Hematopoietic multipotent progenitor cell treated with erythropoietin and hydrocortisone succinate and interleukin-3 and kit ligand, for 15 days (in vitro differentiated cells): ENCODE results near the gene HOXD3.

Source experiments
- DNase-seq: peaks from one replicate; pipeline ENCODE4 v3.0.0-alpha.2; 2015; ENCODE audit warnings: low spot score

The HOXD3 gene

DNA sequence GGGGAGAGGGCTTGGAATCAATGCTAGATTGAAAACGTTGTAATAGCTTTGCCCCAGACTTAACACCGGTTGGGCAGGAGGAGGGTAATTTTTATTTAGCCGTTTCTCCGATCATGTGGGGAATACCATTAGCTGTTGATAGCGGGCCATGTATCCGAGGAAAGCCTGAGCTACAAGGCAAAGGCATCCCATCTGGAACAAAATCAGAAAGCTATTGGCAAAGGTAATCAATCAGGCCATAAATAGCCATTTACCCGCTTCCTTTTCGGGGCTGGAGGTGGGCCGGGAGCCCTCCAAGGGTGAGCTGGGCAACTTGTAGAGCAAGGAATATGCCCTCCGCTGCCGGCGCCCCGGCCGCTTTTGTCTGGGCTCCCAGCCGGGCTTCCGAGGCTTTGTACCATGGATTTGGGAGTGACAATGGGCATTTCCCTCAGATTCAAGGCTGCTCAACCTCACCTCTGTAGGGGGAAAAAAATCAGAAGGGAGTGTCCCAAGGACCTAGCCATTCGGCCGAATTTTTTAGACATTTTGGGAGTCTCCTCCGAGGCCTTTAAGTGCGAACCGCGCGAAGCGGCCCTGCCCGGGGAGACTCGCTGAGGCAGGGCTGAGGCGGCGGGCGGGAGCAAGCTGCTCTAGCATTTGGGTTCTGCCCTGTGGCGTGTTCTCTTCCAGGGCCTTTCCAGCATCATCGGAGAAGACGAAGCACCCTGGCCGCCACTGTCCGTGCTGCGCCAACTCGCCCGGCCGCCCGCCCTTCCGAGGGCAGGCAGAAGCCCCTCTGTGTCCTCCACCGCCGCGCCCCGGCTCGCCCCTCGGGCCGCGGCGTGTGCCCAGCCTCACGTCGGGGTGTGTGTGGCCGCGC lies 35.7 kb upstream of the HOXD3 start:
- no peak for DNase-seq

DNA sequence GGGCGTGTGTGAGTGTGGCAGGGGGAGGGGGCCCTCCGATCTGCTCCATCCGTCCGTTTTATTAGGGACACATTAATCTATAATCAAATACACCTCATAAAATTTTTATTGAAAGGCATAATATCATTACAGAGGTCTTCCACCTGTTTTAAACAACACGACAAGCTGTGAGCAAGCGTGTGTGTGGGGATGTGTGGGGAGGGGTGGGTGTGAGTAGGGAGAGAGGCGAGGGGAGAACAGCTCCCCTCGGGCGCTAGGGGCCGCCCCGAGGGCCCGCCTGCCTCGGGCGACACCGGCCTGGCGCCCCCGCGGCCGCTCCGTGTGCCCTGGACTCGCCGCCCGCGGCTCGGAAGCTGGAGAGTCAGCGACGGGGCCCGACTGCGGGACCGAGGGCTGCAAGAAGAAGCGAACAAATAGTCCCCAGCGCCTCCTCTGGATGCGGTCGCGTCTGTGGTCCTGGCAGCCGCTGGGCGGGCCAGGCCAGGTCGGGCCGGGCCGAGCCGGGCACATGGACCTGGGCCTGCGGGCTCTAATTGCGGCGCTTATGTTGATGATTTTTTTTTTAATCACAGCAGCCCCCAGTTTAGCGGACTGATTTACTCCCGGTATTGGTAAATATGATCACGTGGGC lies 34.9 kb upstream of the HOXD3 start:
- DNase-seq: no peak

GRCh38 chr2:176122683-176123410 lies 34.3 kb upstream of the HOXD3 start, which contains the start of gene HOXD9:
TSS of gene HOXD9 (plus strand) at chr2:176122719. CDS start at chr2:176122769, 50 bp downstream.
- DNase-seq: no peak

- DNase-seq: no peak
Observed at GRCh38 chr2:176123411-176124109, 33.5 kb upstream of the HOXD3 start.

DNA sequence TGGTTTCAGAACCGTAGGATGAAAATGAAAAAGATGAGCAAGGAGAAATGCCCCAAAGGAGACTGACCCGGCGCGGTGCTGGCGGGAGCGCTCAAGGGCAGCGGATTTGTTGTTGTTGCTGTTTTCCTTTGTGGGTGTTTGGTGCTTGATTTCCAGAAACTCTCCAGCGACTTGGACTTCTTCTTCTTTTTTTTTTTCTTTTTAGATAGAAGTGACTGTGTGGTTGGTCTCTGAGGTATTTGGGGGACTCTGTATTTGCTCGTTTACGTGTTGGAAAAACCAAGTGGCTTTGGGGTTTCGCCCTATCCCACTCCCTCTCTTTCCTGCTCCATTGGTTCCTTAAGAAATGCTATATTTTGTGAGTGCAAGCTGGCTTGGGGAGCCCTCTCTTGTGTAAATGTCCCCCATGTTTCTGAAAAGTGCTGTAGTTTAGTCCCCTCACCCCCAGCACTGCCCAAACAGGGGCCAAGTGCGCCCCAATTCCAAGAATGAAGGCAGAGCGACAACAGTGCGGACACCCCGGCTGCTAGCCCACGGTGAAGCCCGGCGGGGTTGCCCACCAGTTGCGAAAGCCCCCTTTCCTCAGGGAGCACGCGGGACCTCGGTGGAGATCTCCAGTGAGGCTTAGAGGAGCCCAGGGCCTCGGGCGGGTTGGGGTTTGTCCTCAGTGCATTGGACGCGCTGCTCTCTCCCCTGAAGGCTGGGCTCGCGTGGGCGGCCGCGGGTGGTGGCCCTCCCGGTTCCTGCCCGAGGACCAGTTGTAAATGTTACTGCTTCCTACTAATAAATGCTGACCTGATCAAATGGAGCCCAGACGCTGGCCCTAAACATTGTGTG lies 32.8 kb upstream of the HOXD3 start:
- no peak for DNase-seq

DNA sequence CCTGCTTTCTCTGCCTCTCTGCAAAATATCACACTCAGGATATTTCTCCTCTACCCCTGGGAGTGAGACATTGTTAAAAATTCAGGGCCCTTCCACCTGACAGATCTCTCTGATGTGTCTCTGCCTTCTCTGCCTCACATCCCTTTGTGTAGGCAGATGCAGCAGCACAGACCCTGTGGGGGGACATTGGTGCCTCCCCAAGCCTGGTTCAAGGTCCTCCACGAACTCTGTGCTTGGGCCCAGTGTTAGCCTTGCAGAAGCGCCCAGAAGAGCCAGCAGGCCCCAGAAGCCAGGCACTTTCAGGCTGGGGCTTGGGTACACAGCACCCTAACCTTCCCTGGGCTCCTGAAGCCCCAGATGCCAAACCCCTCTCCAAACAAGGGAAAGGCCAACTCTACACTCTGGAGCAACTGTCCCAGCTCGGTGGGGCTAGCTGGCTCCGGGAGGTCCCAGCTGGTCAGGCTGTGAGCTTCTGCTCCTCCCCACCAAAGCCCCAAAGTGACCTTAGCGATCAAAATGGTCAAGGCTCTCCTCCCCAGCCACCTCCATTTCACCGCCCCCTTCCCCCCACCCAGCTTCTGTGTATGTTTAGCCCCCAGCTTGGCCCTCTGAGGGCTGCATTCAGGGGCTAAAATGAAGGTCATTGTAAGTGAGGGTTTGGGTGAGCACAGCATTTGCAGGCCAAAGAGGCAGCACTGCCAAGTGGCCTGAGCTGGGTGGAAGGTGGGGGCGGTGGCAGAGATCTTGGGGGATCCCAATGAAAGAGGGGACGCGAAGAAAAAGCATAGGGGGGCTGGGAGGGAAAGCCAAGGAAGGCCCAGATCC lies 31.9 kb upstream of the HOXD3 start:
- DNase-seq: no peak

- DNase-seq: no peak
Observed at GRCh38 chr2:176125772-176126054, 31.4 kb upstream of the HOXD3 start.

DNA sequence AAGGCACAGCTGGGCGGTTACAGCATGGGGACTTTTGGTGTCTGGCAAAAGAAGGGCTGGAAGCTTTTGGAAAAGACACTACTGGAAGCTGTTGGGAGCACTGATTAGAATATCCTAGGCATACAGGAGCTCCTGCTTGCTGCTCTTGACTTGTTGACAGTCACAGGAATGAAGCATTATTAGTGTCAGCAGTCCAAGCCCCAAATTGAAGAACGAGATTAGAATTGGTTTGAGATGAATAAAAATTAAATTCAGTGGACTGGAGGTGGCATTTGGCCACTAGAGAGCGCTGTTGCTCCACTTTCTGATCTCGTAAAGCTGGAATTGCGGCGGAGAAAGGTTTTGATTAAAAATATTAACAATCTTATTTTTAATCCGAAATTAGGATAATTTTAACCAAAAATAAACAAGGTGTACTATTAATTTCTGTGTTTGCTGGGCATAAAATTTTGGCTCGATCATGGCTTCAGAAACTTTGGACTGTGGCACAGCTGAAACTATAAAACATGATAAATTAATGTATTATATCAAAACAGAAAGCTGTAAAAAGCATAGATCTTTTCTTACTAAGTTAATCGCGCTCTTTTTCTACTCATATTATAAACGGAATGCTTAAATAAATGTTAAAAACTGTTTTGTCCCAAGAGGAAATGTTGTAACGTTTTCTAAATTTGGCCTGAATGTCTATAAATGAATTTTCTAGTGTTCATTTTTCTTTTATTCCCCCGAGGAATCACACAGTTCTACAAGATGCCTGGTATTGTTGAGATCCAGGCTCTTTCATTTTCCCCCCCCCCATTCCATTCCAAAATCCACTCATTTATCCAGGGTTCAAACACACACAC lies 30.0 kb upstream of the HOXD3 start:
- peak; percentile 60 for DNase-seq

DNA sequence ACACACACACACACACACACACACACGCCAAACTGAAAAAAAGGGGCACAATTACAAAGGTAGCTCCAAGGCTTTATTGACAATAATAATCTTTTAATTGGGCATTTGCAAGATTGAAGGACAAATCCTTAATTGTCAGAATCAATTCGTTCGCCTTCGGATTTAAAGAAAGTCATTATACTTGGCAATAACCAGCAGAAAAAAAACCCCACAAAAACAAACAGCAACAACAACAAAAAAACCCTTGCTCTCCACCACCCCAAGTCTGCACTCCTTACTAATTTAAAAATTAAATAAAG lies 29.4 kb upstream of the HOXD3 start:
- no peak for DNase-seq

DNA sequence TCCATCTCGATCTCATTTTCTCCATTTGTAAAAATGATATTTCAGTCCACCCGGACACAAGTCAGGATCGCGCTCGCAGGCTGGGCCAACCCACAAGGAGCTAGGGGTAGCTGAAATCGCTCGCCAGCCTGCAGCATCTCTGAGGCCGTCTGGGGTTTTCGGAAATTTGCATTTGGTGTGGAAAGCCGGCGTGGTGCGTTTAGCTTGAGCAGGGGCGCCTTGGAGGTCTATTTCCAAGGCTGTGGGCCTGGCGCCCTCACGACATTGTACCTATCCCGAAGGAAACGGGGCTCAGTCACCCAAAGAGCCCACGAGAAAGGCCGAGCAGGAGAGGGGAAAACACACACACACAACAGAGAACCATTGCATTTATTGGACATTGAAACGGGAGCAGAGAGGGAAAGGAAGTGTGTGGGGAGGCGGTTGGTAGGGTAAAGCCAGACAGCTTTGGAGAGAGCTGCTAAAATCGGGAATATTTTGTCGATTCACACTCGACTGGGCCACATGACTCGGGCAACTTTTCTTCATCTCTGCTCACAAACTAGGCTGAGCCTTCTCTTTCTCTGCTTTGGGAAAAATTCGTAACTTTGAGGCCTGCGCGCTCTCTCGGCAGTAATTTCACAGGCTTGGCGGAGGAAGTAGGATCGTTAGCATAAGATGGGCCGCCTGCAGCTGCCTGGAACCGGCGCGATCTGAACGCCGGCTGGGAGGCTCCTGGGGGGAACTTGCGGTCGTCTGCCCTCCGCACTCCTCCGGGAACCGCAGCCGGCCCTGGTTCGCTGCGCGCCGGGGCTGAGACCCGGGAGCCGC lies 28.7 kb upstream of the HOXD3 start:
- no peak for DNase-seq

- no peak for DNase-seq
Observed at GRCh38 chr2:176128982-176129796, 27.9 kb upstream of the HOXD3 start, which contains the start of gene HOXD8. TSS of gene HOXD8 (plus strand) at chr2:176129705. CDS start at chr2:176130367, 662 bp downstream.

DNA sequence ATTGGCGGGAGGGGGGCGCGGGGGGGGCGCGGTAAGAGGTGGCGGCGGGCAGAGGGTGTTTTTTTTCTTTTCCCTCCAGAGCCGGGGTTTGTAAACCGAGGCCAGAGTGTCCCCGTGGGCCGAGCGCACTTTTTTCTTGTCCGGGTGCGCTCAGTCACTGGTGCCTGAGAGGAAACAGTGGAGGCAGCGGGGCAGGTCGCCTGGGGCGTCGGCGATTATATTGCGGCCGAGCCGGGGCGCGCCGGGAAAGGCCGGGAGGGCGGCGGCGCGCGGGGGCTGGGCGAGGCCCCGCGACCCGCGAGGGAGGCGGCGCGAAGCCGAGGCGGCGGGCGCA lies 27.3 kb upstream of the HOXD3 start:
- DNase-seq: no peak

- DNase-seq: no peak
Observed at GRCh38 chr2:176130147-176130956, 26.8 kb upstream of the HOXD3 start.

DNA sequence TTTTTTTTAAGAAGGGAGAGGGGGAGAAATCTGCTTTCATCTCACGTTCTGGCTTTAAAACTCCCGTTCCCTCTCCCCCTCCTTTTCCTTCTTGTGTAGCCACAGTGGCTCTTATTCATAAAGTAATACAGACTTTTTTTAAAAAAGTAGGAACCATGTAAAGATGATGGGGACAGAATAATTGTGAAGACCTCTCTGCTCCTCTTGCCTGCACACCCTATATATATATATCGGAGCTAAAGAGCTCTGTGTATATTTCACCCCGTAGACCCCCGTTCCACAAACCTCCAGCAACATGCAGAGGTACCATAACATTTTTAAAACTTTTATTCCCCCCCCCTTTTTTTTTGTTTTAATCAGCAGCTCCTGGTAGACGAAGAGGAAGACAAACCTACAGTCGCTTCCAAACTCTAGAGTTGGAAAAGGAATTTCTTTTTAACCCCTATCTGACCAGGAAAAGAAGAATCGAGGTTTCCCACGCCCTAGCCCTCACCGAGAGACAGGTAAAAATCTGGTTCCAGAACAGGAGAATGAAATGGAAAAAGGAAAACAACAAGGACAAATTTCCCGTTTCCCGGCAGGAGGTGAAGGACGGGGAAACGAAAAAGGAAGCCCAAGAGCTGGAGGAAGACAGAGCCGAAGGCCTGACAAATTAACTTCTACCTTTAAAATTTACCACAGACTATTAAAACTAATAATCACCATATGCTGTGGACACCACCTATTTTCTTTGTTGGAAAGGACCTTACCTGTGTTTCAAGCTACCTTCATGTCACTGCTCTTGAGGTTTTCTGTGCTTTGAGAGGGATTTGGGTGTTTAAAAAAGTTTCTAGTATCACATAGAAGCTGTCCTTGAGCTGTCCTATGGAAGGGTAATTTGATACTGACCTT lies 25.9 kb upstream of the HOXD3 start:
- no peak for DNase-seq

GRCh38 chr2:176131848-176132158 lies 25.3 kb upstream of the HOXD3 start:
- no peak for DNase-seq
